NCI-H774 (cell line): ENCODE data around the gene CGB7.

Source experiments
- DNase-seq: peaks from one replicate; lab custom pipeline; 2025; lab: John Stamatoyannopoulos, UW

CGB7 gene

GRCh38 chr19:49016067-49016839, 41.3 kb downstream of the CGB7 start:
- DNase-seq, result no peak

- DNase-seq, result no peak
Measured at GRCh38 chr19:49014870-49015255, 42.7 kb downstream of the CGB7 start.

GRCh38 chr19:49014123-49014869, 43.3 kb downstream of the CGB7 start:
- DNase-seq, result no peak

GRCh38 chr19:49011194-49011593, 46.4 kb downstream of the CGB7 start:
- DNase-seq, result no peak

GRCh38 chr19:49010453-49010852, 47.1 kb downstream of the CGB7 start:
- no peak for DNase-seq

GRCh38 chr19:49009828-49010227, 47.7 kb downstream of the CGB7 start:
- DNase-seq, result no peak

- no peak for DNase-seq
Measured at GRCh38 chr19:49006905-49007304, 50.6 kb downstream of the CGB7 start.

GRCh38 chr19:49004964-49005614, 52.5 kb downstream of the CGB7 start:
- no peak for DNase-seq
